IPS DF 6.9 (cell line): ENCODE measurements around the gene SYT11.

ENCODE experiments used
- DNase-seq: peaks from one replicate; pipeline ENCODE4 v3.0.0-alpha.2; 2013; ENCODE audit warnings: low read depth, low spot score
- H3K27ac ChIP-seq: one replicate; pipeline ENCODE4 v1.5.1; 2013; ENCODE audit warnings: low read length, control low read depth
- H3K27me3 ChIP-seq: 2 replicates; pipeline ENCODE4 v1.6.1; 2013; ENCODE audit warnings: mild to moderate bottlenecking, low read length; ENCODE audit not compliant: control insufficient read depth, insufficient read depth
- H3K36me3 ChIP-seq: 2 replicates; pipeline ENCODE4 v1.6.1; 2013; ENCODE audit warnings: low read length; ENCODE audit not compliant: control insufficient read depth, insufficient read depth
- H3K4me1 ChIP-seq: 2 replicates; pipeline ENCODE4 v1.6.1; 2013; ENCODE audit warnings: low read length; ENCODE audit not compliant: control insufficient read depth, insufficient read depth
- H3K4me3 ChIP-seq: 2 replicates; pipeline ENCODE4 v1.5.1; 2013; ENCODE audit warnings: mild to moderate bottlenecking, low read length
- H3K9me3 ChIP-seq: 2 replicates; pipeline ENCODE4 v1.6.1; 2013; ENCODE audit warnings: low read length, inconsistent platforms; ENCODE audit not compliant: control insufficient read depth, insufficient read depth
- WGBS: extraction: QIAGEN DNeasy Blood & Tissue Kit; methylation state at CpG from one replicate; pipeline ENCODE4 v1.1.7; 2013; ENCODE audit warnings: mixed read lengths, missing lambda C conversion rate; ENCODE audit not compliant: insufficient read length, insufficient coverage; 5-methylcytosine and 5-hydroxymethylcytosine counted together

Gene SYT11

DNA sequence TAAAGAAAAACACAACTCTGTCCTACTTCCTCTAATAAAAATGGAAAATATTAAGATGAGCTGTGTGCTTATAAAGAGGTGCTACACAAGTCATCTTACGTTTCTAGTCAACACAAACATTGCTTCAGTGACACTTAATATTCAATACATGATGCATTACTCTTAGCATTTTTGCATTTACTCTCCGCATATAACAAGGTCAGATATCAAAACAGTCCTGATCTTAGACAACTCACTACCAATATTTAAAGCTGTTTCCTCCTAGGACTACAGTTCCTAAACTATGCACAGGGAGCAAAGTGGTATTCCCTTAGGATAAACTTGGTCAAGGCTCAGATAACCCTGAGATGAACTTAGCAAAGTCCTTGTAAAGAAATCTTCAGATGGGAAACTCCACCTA, 39.5 kb downstream of the SYT11 start:
- Histone ChIP-seq H3K27ac (no peak overlapping the region), H3K27me3 (no peaks in the 10 kb centered on the region), H3K9me3 (no peaks in the 10 kb centered on the region), H3K4me1 (no peaks in the 10 kb centered on the region), H3K4me3 (no peak overlapping the region), H3K36me3 (peaks cover 21% of the 10 kb centered on the region; the same call in 1 of the 2 replicates)
- whole genome bisulfite sequencing: no CpG with 5 or more reads among the region's 2 CpGs
- DNase-seq: no peak

DNA sequence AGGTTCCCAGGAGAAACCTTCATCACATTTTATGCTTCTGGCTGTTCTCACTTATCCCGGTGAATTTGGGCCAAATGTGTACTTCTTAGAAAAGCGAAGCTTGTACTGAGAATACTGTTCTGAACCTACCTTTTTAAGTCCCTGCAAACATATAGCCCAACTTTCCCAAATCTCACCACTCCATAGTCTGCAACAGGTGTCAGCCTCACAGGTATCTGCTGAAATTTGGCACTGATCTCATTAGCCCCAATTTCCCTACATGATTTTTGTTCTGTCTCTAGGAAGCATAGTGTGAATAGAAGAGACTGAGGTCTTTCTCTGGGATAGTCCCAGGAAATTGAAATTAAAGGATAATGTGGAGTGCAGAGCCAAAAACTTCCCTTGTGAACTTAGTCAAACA, 40.3 kb downstream of the SYT11 start:
- peaks cover 26% of the 10 kb centered on the region; the same call in 1 of the 2 replicates for H3K36me3 ChIP-seq
- WGBS: no CpG with 5 or more reads among the region's 2 CpGs
- no peaks in the 10 kb centered on the region for H3K9me3 ChIP-seq
- H3K4me3 ChIP-seq: no peak overlapping the region
- no peak for DNase-seq
- no peaks in the 10 kb centered on the region for H3K4me1 ChIP-seq
- no peaks in the 10 kb centered on the region for H3K27me3 ChIP-seq
- H3K27ac ChIP-seq: no peak overlapping the region

DNA sequence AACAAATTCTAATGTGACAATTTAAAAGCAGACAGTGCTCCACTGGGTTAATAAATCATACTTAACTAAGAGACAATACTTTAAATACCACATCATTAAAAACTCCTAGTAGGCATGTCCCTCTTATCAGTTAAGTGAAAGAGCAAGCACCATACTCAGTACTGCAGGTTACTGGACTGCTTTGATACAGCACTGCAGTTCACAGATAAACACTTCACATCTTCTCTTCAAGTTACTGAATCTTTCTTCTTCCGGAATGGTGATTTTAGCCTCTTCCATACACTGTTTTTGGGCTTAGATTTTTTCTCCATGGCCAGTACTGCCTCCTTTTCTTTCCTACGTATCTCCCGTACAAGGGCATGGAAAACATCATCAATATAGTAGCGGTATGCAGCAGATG, 40.8 kb downstream of the SYT11 start:
- H3K36me3 ChIP-seq: peaks cover 26% of the 10 kb centered on the region; the same call in 1 of the 2 replicates
- H3K4me3 ChIP-seq: no peak overlapping the region
- no peaks in the 10 kb centered on the region for H3K9me3 ChIP-seq
- DNase-seq: no peak
- H3K27ac ChIP-seq: no peak overlapping the region
- no CpG with 5 or more reads among the region's 4 CpGs for WGBS
- no peaks in the 10 kb centered on the region for H3K4me1 ChIP-seq
- no peaks in the 10 kb centered on the region for H3K27me3 ChIP-seq

DNA sequence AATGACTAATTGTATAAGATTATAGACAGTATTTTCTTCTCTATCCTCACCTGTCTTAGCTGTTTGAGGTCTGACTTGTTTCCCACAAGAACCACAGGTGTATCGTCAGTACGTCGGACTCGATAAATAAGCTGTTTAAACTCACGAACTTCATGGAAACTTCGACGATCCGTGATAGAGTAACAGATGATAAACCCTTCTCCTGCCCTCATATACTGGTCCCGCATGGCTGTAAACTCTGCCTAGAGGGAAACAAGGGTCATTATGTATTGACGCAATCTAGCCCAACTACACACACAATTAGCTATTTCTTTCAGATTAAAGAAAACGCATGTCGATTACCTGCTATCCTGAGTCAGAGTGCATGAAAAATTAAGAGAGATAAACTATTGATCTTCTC, 44.9 kb downstream of the SYT11 start:
- no peak for DNase-seq
- Histone ChIP-seq H3K36me3 (peaks cover 27% of the 10 kb centered on the region; the same call in 1 of the 2 replicates), H3K27me3 (no peaks in the 10 kb centered on the region), H3K9me3 (no peaks in the 10 kb centered on the region), H3K4me1 (no peaks in the 10 kb centered on the region), H3K4me3 (no peak overlapping the region), H3K27ac (no peak overlapping the region)
- WGBS: no CpG with 5 or more reads among the region's 12 CpGs

DNA sequence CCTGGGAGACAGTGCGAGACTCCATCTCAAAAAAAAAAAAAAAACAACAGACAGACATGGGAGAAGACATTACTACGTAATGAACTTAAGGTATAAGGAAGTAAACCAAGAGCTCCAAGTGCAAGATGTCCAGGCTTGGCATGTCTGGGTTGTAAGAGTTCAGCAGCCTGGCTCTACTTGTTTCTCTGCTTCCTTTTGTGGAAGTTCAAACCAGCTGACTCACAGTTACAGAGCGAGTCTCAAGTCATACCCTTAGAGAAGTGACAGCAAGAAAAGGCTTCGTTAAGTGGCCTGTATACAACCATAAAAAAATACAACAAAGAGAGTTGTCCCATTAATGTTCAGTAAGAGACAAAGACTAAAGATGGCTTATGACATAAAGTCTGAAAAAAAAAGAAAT, 50.5 kb downstream of the SYT11 start:
- no peaks in the 10 kb centered on the region for H3K4me1 ChIP-seq
- H3K4me3 ChIP-seq: no peak overlapping the region
- no peaks in the 10 kb centered on the region for H3K27me3 ChIP-seq
- no peak overlapping the region for H3K27ac ChIP-seq
- no CpG with 5 or more reads among the region's 4 CpGs for WGBS
- peaks cover 8% of the 10 kb centered on the region; the same call in 1 of the 2 replicates for H3K36me3 ChIP-seq
- no peaks in the 10 kb centered on the region for H3K9me3 ChIP-seq
- DNase-seq: no peak

DNA sequence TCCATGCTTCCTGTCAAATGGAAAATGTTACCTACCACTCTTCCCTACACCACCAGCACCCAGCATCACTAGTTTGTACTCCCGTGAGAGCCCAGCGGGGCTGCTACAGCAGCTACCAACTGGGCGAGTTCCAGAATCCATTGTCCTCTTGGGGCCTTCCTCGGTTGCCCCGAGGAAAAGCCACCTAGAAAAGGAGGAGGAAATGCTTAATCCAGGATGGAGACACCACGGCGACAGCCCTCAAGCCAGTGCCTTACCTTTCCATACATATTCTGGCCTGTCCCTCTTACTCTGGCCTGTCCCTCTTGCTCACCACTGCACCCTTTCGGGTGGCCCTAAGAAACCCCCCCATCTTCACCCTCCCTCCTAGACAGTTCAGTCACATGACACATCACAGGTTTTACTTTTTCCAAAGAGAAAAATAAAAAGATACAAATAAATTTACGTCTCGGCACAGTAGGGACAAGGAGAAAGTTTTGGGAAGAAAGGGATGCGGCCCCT, 51.3 kb downstream of the SYT11 start:
- peak overlapping the region; percentile 98; the same call in 1 of the 2 replicates for H3K4me3 ChIP-seq
- H3K36me3 ChIP-seq: peaks cover 12% of the 10 kb centered on the region
- no peaks in the 10 kb centered on the region for H3K4me1 ChIP-seq
- no peak overlapping the region for H3K27ac ChIP-seq
- no peaks in the 10 kb centered on the region for H3K9me3 ChIP-seq
- no peaks in the 10 kb centered on the region for H3K27me3 ChIP-seq
- no CpG with 5 or more reads among the region's 11 CpGs for WGBS
- DNase-seq: no peak

DNA sequence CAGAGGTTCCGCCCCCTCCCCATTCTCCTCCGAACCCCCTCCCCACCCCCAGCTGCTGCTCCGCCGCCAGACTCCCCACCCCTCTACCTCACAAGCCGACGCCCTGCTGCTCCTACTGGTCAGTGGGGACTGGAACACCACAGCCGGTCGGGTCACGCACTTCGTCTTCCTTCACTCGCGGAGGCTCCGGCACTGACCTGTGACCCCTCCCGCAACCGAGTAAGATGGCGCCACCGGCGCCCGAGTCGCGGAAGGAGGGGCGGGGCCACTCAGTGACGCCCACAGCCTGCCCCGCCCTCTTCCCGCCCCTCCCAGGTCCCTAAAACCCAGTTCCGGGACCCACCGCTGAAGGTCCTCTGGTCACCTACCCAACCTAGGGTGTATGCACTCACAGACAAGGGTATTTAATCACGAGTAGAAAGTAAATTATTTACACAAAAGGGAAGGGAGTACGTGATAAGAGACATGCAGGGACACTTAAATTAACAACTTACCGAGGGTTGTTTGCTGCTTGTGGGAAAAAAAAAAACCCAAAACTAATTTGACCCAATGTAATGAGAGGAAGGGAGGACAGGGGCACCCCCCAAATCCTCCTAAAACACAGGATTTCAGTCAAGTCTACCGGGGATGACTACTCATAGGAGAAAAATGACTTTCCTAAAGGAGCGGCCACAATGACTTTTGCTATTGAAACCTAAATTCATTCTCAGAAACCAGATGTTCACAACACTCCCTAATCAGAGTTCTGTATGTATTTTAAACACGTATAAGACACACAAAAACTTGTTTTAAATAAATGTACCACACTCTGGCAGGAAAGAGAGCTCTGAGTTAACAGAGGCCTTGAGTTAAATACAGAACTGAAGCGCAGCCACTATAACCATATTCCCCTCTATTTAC, 52.0 kb downstream of the SYT11 start, which contains the start of gene RIT1:
TSS of gene RIT1 (minus strand) at position 194 of the 900 bp plus-strand sequence. CDS start 588 bp downstream, outside the sequence.
- Histone ChIP-seq H3K27me3 (no peaks in the 10 kb centered on the region), H3K4me1 (no peaks in the 10 kb centered on the region), H3K27ac (no peak within 1 kb of the TSS), H3K4me3 (peak within 1 kb of the TSS; percentile 98), H3K36me3 (peaks cover 14% of the 10 kb centered on the region), H3K9me3 (no peaks in the 10 kb centered on the region)
- WGBS: no CpG with 5 or more reads among the region's 34 CpGs
- peak; percentile 63 for DNase-seq

DNA sequence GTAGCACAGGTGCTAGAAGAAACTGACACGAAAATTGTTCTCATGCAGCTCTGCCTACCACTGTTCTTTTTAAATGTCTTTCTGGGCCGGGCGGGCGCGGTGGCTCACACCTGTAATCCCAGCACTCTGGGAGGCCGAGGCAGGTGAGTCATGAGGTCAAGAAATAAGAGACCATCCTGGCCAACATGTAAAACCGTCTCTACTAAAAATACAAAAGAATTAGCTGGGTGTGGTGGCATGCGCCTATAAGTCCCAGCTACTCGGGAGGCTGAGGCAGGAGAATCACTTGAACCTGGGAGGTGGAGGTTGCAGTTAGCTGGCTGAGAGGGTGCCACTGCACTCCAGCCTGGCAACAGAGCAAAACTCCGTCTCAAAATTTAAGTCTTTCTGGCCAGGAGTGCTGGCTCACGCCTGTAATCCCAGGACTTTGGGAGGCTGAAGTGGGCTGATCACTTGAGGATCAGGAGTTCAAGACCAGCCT, 52.7 kb downstream of the SYT11 start:
- peaks cover 14% of the 10 kb centered on the region for H3K36me3 ChIP-seq
- no peak for DNase-seq
- H3K4me1 ChIP-seq: no peaks in the 10 kb centered on the region
- no peaks in the 10 kb centered on the region for H3K9me3 ChIP-seq
- H3K27me3 ChIP-seq: no peaks in the 10 kb centered on the region
- H3K27ac ChIP-seq: no peak overlapping the region
- no CpG with 5 or more reads among the region's 11 CpGs for WGBS
- H3K4me3 ChIP-seq: no peak overlapping the region

DNA sequence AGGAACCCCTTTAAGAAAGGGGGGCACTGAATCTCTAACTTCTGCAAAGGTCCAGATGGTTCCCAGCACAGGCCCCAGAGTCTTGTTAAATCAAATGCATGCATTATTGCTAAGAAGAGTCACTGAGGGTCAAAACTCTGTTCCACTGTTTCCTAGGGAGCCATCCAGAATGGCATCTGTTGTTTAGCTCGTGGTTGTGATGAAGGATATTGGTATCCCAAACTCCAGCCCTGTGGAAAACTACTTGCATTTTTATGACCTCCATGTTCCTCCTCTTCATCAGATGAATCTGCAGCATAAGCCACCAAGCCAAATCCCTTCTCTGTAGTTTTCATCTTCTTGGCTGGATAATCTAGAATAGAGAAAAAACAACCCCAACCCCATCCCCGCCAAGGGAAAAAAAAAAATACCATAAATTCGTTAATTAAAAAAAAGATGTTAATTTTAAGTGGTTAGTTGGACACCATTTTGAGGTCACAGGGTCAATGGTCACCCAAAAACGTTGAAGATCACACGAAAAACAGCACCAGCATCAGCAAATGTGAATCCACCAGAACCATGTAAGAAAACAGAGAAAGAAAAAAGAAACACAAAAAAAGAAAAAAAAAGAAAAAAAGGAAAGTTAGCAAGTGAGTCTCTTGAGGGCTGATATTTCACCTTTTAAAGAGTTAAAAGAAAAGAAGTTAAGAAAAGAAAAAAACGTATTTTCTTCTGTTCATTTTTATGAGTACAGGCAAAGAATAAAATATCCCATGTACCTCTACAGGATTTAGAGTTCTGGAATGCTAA, 54.8 kb downstream of the SYT11 start:
- no CpG with 5 or more reads among the region's 6 CpGs for WGBS
- peaks cover 19% of the 10 kb centered on the region for H3K36me3 ChIP-seq
- no peaks in the 10 kb centered on the region for H3K4me1 ChIP-seq
- H3K9me3 ChIP-seq: no peaks in the 10 kb centered on the region
- DNase-seq: no peak
- H3K27ac ChIP-seq: no peak overlapping the region
- no peak overlapping the region for H3K4me3 ChIP-seq
- no peaks in the 10 kb centered on the region for H3K27me3 ChIP-seq

DNA sequence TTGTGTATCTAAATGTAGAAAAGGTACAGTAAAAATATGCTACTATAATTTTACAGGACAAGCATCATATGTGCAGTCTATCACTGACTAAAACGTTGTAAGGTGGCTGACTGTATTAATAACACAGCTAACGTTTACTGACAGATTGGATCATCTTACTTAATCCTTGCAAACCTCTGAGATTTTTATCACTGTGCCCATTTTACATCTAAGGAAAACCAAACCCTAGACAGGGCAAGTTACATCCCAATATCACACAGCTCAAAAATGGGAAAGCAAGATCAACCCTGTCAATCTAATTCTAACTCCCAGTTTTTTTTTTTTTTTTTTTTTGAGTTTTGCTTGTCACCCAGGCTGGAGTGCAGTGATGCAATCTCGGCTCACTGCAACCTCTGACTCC, 59.3 kb downstream of the SYT11 start:
- H3K4me1 ChIP-seq: no peaks in the 10 kb centered on the region
- H3K27me3 ChIP-seq: no peaks in the 10 kb centered on the region
- peaks cover 37% of the 10 kb centered on the region for H3K36me3 ChIP-seq
- no peak overlapping the region for H3K27ac ChIP-seq
- no peaks in the 10 kb centered on the region for H3K9me3 ChIP-seq
- no CpG with 5 or more reads among the region's 3 CpGs for WGBS
- DNase-seq: no peak
- H3K4me3 ChIP-seq: no peak overlapping the region
